GM19025 (cell line): Measurements from ENCODE around the gene CDCA8.

Experiments
- ATAC-seq: cut with Tn5 transposase; IDR thresholded peaks from one replicate; pipeline ENCODE4 v1.9.1; 2021; ENCODE audit warnings: mild to moderate bottlenecking, low read depth, moderate library complexity; ENCODE audit not compliant: unreplicated experiment

Gene CDCA8

DNA sequence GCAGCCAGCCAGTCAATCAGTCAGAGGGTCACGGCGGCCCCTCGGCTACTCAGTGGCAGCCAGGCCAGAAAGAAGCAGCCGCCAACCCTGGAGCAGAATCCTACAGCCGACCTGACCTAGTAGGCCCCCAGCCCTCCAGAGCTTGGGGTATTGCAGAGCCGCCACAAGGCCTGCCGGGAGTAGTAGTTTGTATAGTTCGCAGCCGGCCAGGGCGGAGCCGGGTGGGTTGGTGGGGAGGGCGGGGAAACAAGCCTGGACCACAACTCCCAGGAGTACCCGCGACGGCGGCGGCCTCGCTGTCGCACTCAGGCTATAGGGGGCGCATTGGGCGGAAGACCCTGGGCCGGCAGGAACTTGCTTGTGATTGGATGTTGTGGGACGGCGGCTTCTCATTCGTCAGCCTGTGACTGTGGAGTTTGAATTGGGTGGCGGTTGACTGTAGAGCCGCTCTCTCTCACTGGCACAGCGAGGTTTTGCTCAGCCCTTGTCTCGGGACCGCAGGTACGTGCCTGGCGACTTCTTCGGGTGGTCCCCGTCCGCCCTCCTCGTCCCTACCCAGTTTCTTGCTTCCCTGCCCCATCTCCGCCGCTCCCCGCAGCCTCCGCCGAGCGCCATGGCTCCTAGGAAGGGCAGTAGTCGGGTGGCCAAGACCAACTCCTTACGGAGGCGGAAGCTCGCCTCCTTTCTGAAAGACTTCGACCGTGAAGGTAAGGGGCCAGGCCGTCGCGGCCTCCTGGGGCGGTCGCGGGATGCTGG is at the start of gene CDCA8:
CDCA8 (plus strand) TSS at position 439 of the 756 bp plus-strand sequence; CDS start at position 614, 175 bp downstream.
- peak; percentile 78 for ATAC-seq

DNA sequence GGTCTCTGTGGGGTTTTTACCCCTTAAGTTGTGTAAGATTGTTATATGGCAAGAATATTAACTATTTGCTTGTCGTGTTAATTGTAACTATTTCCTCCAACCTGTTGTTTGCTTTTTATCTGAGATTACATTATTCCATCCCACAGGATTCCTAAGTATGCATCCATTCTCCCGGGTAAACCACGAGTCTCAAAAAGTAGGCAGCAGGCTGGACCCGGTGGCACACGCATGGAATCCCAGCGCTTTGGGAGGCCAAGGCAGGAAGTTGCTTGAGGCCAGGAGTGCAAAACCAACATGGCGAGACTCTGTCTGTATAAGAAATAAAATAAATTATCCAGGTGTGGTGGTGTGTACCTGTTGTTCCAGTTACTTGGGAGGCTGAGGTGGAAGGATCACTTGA is 45.0 kb upstream of the CDCA8 start:
- ATAC-seq, result no peak

DNA sequence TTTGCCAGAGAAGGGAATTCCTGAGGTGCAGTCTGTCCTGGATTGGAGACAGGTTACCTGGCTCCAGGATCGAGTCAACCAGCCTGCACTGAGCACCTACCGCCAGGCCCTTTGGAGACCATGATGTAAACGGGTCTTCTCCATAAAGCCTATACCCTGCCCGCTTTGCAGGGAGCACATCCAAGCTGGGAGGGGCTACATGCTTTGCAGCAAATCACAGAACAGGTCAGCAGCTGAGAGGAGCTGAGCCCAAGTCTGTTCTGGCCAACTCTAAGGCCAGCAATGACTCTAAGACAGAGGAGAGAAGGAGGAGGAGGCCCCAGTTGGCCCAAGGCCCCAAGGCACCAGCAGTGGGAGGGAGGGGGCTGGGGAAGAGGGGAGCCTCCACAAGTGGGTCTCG is 42.1 kb upstream of the CDCA8 start:
- no peak for ATAC-seq

DNA sequence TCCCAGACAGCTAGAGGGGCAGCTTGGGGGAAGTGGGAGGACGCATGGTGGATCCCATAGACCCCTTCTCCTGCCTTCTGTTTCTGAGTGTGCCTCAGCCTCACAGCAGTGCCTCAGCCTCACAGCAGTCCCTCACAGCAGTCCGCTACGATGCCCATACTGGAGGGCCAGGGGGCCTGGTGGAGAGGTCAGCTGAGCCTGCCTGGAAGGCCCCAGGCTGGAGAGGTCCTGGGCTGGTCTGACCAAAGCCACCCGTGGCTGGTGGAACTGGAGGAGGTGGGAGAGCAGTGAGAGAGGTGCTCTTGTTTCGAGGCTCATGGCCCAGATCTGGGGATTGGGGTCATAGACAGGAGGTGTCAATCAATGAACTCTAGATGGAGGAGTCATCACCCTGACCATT is 41.6 kb upstream of the CDCA8 start:
- no peak for ATAC-seq

DNA sequence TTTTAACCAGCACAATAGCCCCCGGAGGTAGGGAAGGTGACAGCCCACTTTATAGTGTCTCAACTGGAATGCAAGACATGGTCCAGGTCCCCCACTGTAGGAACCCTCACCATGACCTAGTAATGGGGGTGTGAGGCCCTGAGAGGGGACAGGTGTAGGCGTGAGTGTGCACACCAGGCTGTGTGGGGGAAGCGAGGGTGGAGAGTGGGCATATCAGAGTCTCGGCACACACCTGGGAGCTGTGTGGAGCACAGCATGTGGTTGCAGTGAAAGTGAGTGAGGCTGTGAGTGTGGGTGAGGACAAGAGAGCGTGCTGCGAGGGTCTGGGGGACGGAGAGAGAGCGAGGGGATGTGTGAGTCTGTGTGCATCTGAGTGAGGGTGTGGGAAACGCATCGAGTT is 40.5 kb upstream of the CDCA8 start:
- no peak for ATAC-seq

DNA sequence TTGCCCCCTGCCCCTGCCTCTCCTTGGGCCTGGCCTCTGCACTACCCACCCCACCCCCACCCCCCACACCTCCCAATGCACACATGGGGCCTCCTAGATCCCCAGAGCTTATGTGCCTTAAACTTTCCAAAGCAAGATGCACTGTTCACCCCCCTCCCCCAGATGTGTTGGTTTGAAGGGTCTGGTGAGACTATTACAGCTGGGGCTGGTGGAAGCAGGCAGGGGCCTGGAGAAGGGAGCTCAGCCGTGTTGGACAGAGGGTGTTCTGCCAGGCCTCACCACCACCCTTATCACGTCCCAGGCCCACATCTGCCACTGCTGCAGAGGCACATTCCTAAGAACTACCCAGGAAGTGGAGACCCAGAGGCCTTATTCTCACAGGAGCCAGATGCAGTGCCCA is 39.3 kb upstream of the CDCA8 start:
- ATAC-seq, result no peak

DNA sequence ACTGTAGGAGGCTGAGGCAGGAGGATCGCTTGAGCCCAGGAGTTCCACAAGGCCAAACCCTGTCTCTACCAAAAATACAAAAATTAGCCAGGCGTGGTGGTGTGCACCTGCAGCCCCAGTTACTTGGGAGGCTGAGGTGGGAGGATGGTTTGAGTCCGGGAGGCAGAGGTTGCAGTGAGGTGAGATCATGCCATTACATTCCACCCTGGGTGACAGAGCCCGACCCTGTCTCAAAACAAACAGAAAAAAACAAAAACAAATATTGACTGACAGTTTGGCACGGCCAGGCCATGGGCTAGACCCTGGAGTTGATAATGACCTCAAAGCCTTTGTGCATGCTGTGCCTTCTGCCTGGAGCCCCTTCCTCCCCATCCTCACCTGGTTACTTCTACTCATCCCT is 38.4 kb upstream of the CDCA8 start:
- ATAC-seq, result no peak

DNA sequence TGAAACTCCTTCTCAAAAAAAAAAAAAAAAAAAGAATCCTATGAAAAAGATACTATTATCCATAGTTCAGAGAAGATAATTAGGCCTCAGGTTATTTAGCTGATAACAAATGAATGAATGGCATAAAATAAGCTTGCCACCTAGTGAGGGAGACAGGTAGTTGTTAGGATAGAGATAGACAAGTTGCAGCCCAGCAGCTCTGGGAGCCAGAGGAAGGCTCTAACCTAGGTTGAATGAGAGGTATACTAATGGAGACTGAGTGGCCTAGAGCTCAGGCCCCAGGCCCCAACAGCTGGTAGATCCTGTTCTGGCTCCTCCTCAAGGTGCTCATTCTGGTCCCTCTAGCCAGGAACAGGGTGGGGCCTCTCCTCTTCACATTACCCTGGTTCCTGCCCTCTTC is 37.0 kb upstream of the CDCA8 start:
- ATAC-seq, result no peak

DNA sequence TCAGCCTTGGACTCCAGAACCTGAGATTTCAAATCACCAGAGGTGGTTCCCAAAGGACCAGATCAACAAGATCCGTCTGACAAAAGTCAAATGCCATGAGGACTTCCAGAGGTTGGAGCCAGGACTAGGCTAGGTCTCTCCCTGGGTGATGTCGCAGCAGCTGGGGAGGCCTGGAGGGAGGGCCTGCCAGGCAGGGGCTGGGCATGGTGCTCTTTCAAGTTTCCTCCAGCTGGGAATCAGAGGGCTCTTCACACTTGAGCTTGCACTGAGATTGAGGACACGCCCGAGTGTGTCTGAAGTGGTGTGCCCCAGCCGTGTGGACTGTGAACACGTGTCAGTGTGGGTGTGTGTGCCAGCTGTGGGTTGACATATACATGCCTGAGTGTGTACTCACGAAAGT is 36.3 kb upstream of the CDCA8 start:
- no peak for ATAC-seq

DNA sequence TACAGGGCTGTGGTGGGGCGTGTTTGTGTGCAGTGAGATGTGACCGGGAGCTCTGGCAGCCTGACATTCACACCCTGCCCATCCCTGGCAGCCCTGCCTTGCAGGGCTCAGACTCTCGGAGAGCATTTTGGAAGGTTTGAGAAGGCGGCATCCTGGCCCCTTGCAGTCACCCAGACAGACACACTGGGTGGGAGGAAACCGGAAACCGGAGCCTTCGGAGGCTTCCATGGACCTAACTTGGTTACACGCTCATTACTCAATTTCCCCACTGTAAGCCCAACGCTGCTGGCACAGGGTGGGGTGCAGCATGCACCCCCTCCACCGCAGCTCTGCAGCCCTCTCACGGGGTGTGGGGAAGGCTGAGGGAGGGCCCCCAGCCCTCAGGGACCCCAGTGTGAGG is 35.4 kb upstream of the CDCA8 start:
- ATAC-seq, result no peak

DNA sequence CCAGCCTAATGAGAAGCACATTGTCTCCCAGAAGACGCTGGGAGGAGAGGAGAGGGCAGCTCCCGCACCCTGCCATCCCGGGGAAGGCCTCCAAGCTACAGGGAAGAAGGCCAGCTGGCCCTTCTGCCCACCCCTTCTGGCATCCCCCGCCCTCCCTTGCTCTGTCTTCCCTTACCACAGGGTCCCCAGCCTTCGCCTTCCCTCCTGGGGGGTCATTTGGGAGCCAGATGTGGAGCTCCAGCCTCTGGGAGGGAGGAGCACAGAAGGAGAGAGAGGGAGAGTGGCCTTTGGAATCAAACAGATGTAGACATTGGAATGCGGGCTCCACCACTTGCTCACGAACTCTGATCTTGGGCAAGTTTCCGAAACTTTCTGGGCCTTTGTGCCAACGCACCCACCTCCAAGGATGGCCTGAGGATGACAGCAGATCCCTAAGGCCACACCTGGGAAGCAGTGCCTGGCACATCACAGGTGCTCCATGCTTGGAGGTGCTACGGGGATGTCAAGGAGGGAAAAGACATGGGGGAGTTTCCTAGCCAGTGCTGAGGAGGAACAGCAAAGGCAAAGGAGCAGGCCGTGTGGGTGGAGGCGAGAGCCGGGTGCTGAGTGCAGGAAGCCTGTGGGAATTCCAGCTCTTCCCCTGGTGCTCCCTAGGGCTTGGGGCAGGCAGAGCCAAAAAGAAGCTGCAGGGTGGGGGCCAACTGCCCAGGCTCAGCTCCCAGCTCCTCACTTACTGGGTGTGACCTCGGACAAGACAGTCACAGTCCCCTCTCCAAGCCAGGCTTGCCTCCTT is 34.5 kb upstream of the CDCA8 start:
- ATAC-seq, result no peak

DNA sequence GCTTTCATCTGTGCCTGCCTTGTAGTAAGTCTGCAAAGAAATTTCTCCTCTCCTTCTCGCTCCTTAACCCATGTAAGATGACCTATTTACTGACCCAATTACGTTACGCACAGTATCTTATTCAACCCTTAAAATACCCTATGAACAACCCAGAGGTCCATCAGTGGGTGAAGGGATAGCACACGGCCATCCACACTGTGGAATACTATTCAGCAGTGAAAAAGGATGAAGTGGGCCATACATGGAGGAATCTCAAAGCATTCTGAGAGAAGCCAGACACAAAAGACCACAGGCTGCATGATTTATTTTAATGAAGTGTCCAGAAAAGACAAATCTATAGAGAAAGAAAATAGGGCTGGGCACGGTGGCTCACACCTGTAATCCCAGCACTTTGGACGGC is 33.8 kb upstream of the CDCA8 start:
- ATAC-seq, result no peak

DNA sequence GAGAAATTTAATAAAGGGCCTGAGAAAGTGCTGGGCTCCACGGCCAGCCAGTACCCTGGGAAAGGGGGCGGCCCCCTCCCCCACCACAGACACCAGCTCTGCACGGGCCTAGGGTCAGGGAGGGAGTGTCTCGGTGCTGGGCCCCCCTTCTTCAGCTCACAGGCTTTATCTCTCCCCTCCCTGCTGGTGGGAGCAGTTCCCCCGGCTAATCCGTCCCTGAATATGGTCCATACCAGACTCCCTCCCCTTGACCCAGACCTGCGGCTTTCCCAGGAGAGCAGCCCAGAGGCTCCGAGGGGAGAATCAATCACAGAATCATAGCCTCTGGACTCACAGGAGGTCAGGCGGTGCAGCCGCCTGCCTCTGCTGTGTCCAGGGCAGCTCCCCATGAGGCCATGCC is 31.7 kb upstream of the CDCA8 start:
- ATAC-seq, result no peak

DNA sequence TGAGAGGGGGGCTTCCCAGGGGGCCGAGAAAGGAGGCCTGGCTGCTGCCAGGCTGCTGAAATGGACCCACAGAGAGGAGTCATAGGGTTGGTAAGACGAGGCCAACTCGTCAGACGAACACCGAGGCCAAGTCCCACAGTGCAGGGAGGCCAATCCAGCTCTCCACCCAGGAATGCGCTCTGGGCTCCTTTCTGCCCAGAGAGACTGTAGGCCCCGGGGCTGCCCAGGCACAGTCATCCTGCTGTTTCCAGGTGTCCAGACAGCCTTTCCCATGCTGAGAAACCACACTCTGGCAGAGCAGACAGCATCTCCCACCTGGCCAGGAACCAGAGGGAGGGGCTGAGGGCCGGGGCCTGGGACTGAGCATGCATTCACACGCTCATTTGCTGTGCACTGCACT is 30.9 kb upstream of the CDCA8 start:
- ATAC-seq, result no peak

DNA sequence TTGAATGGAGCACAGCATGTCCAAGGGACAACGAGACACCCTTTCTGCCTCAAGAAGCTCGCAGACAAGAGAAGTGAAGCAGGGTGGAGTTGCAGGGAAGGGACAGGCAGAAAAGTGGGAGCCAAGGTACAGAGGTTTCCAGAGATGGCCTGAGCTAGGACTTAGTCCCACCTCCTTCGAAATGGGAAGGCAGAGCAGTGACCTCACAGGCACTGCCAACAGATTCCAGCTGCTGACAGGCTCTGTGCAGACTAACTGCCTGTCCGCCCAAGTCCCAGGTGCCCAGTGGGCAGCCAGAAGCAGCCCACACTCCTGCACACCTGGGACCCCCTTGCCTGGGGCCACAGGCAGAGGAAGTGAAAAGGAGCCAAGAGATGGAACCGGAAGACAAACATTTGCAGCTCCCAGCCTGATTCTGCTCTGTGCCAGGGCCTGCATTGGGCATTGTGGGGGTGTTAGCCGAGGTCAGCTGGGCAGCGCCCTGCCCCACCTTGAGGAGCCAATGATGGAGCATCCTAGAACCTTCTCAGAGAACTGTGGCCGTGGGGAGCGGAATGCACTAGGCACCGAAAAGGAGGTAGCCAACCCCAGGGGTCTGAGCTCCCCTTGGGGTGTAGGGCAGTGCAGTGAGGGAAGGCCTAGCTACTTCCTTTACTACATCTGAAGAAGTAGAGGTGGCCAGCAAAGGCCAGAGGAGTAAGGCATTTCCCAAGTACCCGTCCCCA is 30.1 kb upstream of the CDCA8 start:
- ATAC-seq, result no peak

DNA sequence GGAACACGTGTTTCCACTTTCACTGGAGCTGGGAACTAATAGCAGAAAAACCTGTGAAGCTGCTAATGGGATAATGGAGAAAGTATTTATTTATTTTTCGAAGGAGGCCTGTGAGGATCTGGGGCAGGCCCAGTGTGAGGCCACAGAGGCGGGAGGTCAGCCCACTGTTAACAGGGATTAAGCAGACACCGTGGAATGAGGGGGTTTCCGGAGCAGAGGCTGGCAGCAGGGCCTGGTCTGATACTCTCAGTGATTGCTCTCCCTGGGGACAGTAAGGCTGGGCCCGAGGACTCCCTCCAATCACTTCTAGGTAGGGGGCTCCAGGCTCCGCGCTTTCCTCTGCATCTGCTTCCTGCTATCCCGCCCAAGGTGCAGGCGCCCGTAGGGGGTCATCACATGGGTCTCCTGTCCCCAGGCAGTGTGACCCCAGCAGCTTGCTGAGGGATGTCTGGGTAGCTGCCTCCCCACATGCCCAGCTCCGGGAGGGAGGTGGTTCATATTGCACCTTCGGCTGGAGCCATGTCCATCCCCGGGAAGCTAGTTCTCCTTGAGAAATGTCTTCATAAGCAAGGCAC is 28.8 kb upstream of the CDCA8 start:
- ATAC-seq, result no peak

DNA sequence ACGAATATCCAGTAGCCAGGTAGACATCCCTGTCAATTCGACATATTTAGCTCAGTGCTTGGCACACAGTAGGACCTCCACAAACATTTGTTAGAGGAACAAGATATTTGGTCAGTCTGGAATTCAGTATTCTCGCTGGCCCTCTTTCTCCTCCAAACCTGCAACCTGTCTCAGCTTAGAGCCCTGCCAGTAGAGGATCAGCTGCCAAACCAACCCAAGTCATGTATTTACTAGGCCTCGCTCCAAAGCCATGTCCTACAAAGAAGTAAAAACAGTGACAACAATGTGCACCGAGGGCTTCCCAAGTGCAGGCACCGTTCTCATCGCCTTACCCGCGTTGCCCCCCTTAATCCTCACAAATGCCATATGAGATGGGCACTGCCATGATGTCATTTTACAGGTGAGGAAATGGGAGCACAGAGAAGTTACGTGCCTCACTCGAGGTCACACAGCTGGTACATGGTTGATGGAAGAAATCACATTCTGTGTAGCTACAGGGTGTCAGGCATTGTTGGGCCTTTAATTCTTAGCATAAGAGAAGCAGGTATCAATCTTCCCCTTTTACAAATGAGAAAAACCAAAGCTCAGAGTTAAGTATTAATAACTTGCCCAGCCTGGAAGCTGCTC is 26.0 kb upstream of the CDCA8 start:
- ATAC-seq, result no peak

DNA sequence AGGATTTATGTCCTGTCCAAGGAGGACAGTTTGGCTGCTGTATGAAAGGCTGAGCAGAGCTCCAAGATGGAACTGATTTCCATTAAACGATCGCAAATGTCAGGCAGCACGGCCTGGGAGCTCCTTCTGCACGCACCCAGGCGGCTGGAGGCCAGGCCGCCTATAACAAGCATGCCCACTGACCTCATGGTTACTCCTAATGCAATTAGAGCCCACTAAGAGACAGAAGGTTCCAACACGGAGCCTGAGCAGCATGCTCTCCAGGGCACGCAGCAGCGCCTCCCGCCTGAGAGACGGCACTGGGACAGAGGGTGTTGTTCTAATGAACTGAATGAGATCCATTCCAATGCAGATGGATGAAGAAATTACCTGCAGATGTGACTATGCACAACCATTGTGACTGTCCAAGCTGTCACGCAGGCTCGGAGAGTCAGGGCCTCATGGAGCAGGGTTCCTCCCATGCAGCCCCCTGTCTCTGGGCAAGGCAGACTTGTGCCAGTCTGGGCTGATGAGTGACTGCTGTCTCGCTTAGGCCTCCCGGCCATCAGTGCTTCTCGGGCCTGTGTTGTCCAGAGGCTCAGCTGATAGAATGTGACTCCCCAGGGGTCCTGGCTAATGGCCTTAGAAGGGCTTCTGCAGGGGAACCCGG is 25.2 kb upstream of the CDCA8 start:
- ATAC-seq, result no peak

DNA sequence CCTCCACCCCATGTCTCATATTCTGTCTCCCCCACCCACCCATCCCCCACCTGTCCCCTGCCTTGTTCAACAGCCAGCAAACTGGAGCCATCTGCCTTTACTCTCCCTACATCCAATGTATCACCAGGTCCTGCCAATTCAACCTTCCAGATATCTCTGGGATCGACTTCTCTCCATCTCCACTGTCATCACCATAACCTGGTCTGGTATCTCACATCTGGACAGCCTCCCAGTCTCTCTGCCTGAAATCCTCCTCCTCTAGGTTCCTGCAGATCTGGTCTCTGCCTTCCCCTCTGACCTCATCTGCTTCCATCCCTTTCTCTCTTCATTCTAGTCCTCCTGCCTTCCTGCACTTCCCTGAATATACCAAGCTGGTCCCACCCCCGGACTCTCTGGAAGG is 22.2 kb upstream of the CDCA8 start:
- ATAC-seq, result no peak

DNA sequence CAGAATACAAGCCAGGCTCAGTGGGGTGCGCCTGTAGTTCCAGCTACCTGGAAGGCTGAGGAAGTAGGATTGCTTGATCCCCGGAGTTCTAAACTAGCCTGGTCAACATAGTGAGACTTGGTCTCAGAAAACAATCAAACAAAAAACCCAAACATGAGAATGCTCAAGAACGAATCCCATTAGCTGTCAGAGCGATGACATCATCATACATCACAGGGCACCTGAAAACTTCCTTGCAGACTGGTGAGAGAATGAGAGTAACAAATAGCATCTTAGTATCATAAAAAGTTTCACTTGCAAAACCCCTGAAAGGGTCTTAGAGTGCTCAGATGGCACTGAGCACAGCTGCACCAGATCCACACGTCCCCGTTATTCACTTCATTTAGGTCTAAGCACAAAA is 21.1 kb upstream of the CDCA8 start:
- ATAC-seq, result no peak
